K562 (cell line): Measurements from ENCODE around the gene IKBKE. TPM values are rescaled to one million over a fixed set of nuclear protein-coding genes. Genes with fewer than 3 reads are reported as not detected.

Source experiments
- ARID1B ChIP-seq: fragments of 450-650 bp; IDR thresholded peaks from 2 replicates; pipeline ENCODE4 v1.6.1; 2016; ENCODE audit warnings: antibody characterized with exemption, mild to moderate bottlenecking, inconsistent platforms
- BRD9 ChIP-seq: fragments of 450-650 bp; IDR thresholded peaks from 2 replicates; pipeline ENCODE4 v1.6.1; 2018; ENCODE audit warnings: low read depth; ENCODE audit not compliant: partially characterized antibody
- CBX1 ChIP-seq: sonication (generic); IDR thresholded peaks from 2 replicates; pipeline ENCODE4 v1.6.1; 2016; ENCODE audit warnings: antibody characterized with exemption, low read depth, mild to moderate bottlenecking
- CHD1 ChIP-seq: fragments of 200-600 bp; sonication (generic); IDR thresholded peaks from one replicate; pipeline ENCODE4 v1.6.1; 2012; ENCODE audit warnings: mild to moderate bottlenecking, moderate library complexity, low read length, inconsistent platforms
- DNMT1 ChIP-seq: fragments of 450-650 bp; IDR thresholded peaks from 2 replicates; pipeline ENCODE4 v1.6.1; 2016; ENCODE audit warnings: antibody characterized with exemption, mild to moderate bottlenecking
- EZH2 ChIP-seq: IDR thresholded peaks from 2 replicates; pipeline ENCODE4 v1.6.1; 2012; ENCODE audit warnings: low read depth, mild to moderate bottlenecking, inconsistent platforms, low read length, borderline replicate concordance
- FOSL1 ChIP-seq: fragments of 200-800 bp; sonication (Bioruptor generic); conservative IDR thresholded peaks from 2 replicates; pipeline ENCODE4 v1.6.1; 2016; ENCODE audit warnings: missing genetic modification characterization, missing compliant biosample characterization
- HEY1 ChIP-seq: fragments of 250-450 bp; sonication (Bioruptor Pico); IDR thresholded peaks from 2 replicates; pipeline ENCODE4 v1.5.0; 2020; ENCODE audit warnings: mild to moderate bottlenecking, moderate library complexity, borderline replicate concordance
- HNRNPLL ChIP-seq: fragments of 200-400 bp; formaldehyde crosslinking; IDR thresholded peaks from 2 replicates; pipeline ENCODE4 v1.6.1; 2017; ENCODE audit warnings: low read length, low read depth, mild to moderate bottlenecking; ENCODE audit not compliant: poor library complexity, severe bottlenecking
- LCOR ChIP-seq: sonication (generic); formaldehyde crosslinking; IDR thresholded peaks from 2 replicates; pipeline ENCODE4 v1.8.0; 2022; ENCODE audit warnings: mild to moderate bottlenecking, missing genetic modification reagents
- SLC30A9 ChIP-seq: fragments of 250-450 bp; sonication (Bioruptor Pico); IDR thresholded peaks from 2 replicates; pipeline ENCODE4 v1.8.0; 2022; ENCODE audit warnings: mild to moderate bottlenecking, moderate library complexity
- SMARCA5 ChIP-seq: fragments of 450-650 bp; IDR thresholded peaks from 2 replicates; pipeline ENCODE4 v1.6.1; 2016
- TAF9B ChIP-seq: fragments of 450-650 bp; IDR thresholded peaks from 2 replicates; pipeline ENCODE4 v1.6.1; 2018; ENCODE audit warnings: mild to moderate bottlenecking; ENCODE audit not compliant: partially characterized antibody
- TOE1 ChIP-seq, 2 experiments: fragments of 450-650 bp in 1 of 2; sonication (generic) in 1 of 2; formaldehyde crosslinking in 1 of 2; IDR thresholded peaks; 2 replicates each; pipeline versions ENCODE4 v1.7.1 to v1.8.0; 2016 to 2022; ENCODE audit warnings: borderline replicate concordance in 2 of 2, mild to moderate bottlenecking in 2 of 2, antibody characterized with exemption in 1 of 2, inconsistent platforms in 1 of 2, low read depth in 1 of 2, missing genetic modification reagents in 1 of 2, moderate library complexity in 1 of 2
- YY1 ChIP-seq, 3 experiments: IDR thresholded peaks; 2 replicates each; pipeline ENCODE4 v1.6.1; 2011; ENCODE audit warnings: low read length in 2 of 3, mild to moderate bottlenecking in 2 of 3, moderate library complexity in 2 of 3, borderline replicate concordance in 1 of 3, control low read depth in 1 of 3, low read depth in 1 of 3; ENCODE audit not compliant: insufficient read depth in 3 of 3, insufficient replicate concordance in 2 of 3, control insufficient read depth in 1 of 3, insufficient read length in 1 of 3; ENCODE audit errors: extremely low read depth in 1 of 3
- ZNF57 ChIP-seq: fragments of 450-650 bp; formaldehyde crosslinking; IDR thresholded peaks from 2 replicates; pipeline ENCODE4 v1.4.0; 2020; ENCODE audit warnings: mild to moderate bottlenecking, moderate library complexity
- ZNF589 ChIP-seq: fragments of 200-800 bp; sonication (Bioruptor generic); IDR thresholded peaks from 2 replicates; pipeline ENCODE4 v1.6.1; 2016; ENCODE audit warnings: low read depth, missing genetic modification characterization, missing compliant biosample characterization
- ZNF75A ChIP-seq: fragments of 450-650 bp; formaldehyde crosslinking; IDR thresholded peaks from 2 replicates; pipeline ENCODE4 v1.4.0; 2020; ENCODE audit warnings: mild to moderate bottlenecking
- ZNF766 ChIP-seq: fragments of 200-800 bp; sonication (Bioruptor generic); conservative IDR thresholded peaks from 2 replicates; pipeline ENCODE4 v1.6.1; 2016; ENCODE audit warnings: missing genetic modification characterization, missing compliant biosample characterization
- ZNF77 ChIP-seq: fragments of 250-450 bp; sonication (Bioruptor Pico); IDR thresholded peaks from 2 replicates; pipeline ENCODE4 v1.5.0; 2020
- polyA plus RNA-seq, 8 experiments: library from polyadenylated mRNA; depleted of rRNA in 4 of 8; stranded (reverse) in 5 of 8; unstranded in 3 of 8; fragments of >200 nt; fragmentation: Nextera tagmentation in 2 of 8; fragmentation: Illumina TruSeq in 1 of 8; extraction: Ambion mirVana in 2 of 8; extraction: Trizol in 1 of 8; gene quantifications; 2 replicates each; pipeline versions ENCODE4 v1.2.1 to v1.2.3, GENCODE V29; 2011 to 2014; ENCODE audit warnings: inconsistent platforms in 1 of 8, missing spikeins in 1 of 8
- total RNA-seq, 7 experiments: library from RNA; depleted of rRNA in 6 of 7; stranded (reverse); fragments of >200 nt in 6 of 7; fragmentation: Illumina TruSeq in 2 of 7; extraction: Trizol in 2 of 7; gene quantifications; 2 replicates each; pipeline versions ENCODE4 v1.2.1 to v1.2.3, GENCODE V29; 2011 to 2021; ENCODE audit warnings: low replicate concordance in 1 of 7
- TF ChIP-seq, protein P1 (sequence below): fragments of 450-650 bp; formaldehyde crosslinking; conservative IDR thresholded peaks from 2 replicates; pipeline ENCODE4 v1.4.0; 2022; ENCODE audit warnings: mild to moderate bottlenecking, missing genetic modification characterization
- TF ChIP-seq, protein P2 (sequence below), 2 experiments: fragments of 450-650 bp in 1 of 2; IDR thresholded peaks; 2 replicates each; pipeline ENCODE4 v1.6.1; 2011 to 2017; ENCODE audit warnings: low read depth in 2 of 2, antibody characterized with exemption in 1 of 2, borderline replicate concordance in 1 of 2, low read length in 1 of 2, mild to moderate bottlenecking in 1 of 2, mixed read lengths in 1 of 2; ENCODE audit not compliant: control insufficient read depth in 1 of 2
- TF ChIP-seq, protein P3 (sequence below): sonication (generic); formaldehyde crosslinking; IDR thresholded peaks from 2 replicates; pipeline ENCODE4 v1.8.1; 2023; ENCODE audit warnings: mild to moderate bottlenecking, missing genetic modification reagents

The IKBKE gene
- total and polyA plus RNA-seq, 9 of the 15 experiments (the other 6 are each of a cell fraction or from before 2014, with no cell fraction given) = 2.3 to 9.0 (median 4.8) TPM

DNA sequence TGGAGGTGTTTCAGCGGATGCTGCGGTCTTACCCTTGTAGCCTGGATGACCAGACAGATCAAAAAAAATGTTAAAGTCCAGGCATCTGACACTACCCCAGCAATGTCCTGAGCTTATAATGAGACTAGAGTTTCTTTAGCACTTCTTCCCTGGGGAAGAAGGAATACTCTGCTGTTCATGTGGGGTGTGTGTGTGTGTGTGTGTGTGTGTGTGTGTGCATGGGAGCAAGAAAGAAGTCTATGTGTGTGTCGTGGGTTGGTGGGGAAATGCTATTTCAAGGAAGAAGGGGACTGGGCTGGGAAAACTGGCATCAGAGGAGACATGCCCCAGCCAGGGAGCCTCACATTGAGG is 34.1 kb downstream of the IKBKE start (continued):
- TF ChIP-seq, protein P1, sequence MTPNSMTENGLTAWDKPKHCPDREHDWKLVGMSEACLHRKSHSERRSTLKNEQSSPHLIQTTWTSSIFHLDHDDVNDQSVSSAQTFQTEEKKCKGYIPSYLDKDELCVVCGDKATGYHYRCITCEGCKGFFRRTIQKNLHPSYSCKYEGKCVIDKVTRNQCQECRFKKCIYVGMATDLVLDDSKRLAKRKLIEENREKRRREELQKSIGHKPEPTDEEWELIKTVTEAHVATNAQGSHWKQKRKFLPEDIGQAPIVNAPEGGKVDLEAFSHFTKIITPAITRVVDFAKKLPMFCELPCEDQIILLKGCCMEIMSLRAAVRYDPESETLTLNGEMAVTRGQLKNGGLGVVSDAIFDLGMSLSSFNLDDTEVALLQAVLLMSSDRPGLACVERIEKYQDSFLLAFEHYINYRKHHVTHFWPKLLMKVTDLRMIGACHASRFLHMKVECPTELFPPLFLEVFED (CRISPR knock-in tag) = peak; percentile 48; the same call in 1 of the 2 replicates
- TF ChIP-seq TAF9B (no peak), TOE1 (IDR thresholded peaks at IDR 0.05; ENCODE audit: borderline replicate concordance) (0 out of 2 replicates have a peak, but pooled peaks have one; percentile 32), TOE1 (CRISPR knock-in tag; IDR thresholded peaks at IDR 0.05; ENCODE audit: borderline replicate concordance, low read depth) (peak; percentile 66; the same call in 1 of the 2 replicates), HEY1 (no peak), LCOR (CRISPR knock-in tag) (0 out of 2 replicates have a peak, but pooled peaks have one; percentile 2), SLC30A9 (no peak), CHD1 (no peak), EZH2 (no peak), HNRNPLL (no peak), BRD9 (no peak), ZNF589 (CRISPR knock-in tag) (no peak), ZNF77 (CRISPR knock-in tag) (no peak), SMARCA5 (peak; percentile 71; the same call in 1 of the 2 replicates), ZNF75A (CRISPR knock-in tag) (no peak), CBX1 (0 out of 2 replicates have a peak, but pooled peaks have one; percentile 6), ARID1B (peak; percentile 45; the same call in 1 of the 2 replicates), YY1 (IDR thresholded peaks at IDR 0.05; ENCODE audit: borderline replicate concordance in 1 of 3, control insufficient read depth in 1 of 3, extremely low read depth in 1 of 3, insufficient read depth in 3 of 3, insufficient read length in 1 of 3, insufficient replicate concordance in 2 of 3, low read depth in 1 of 3, low read length in 2 of 3) (no peak), ZNF57 (CRISPR knock-in tag) (no peak), FOSL1 (tag) (peak; percentile 79; the same call in 1 of the 2 replicates), DNMT1 (no peak), ZNF766 (no peak)
- TF ChIP-seq, protein P2, sequence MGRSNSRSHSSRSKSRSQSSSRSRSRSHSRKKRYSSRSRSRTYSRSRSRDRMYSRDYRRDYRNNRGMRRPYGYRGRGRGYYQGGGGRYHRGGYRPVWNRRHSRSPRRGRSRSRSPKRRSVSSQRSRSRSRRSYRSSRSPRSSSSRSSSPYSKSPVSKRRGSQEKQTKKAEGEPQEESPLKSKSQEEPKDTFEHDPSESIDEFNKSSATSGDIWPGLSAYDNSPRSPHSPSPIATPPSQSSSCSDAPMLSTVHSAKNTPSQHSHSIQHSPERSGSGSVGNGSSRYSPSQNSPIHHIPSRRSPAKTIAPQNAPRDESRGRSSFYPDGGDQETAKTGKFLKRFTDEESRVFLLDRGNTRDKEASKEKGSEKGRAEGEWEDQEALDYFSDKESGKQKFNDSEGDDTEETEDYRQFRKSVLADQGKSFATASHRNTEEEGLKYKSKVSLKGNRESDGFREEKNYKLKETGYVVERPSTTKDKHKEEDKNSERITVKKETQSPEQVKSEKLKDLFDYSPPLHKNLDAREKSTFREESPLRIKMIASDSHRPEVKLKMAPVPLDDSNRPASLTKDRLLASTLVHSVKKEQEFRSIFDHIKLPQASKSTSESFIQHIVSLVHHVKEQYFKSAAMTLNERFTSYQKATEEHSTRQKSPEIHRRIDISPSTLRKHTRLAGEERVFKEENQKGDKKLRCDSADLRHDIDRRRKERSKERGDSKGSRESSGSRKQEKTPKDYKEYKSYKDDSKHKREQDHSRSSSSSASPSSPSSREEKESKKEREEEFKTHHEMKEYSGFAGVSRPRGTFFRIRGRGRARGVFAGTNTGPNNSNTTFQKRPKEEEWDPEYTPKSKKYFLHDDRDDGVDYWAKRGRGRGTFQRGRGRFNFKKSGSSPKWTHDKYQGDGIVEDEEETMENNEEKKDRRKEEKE (IDR thresholded peaks at IDR 0.05; ENCODE audit: borderline replicate concordance in 1 of 2, control insufficient read depth in 1 of 2, low read depth in 2 of 2, low read length in 1 of 2) = no peak
- TF ChIP-seq, protein P3, sequence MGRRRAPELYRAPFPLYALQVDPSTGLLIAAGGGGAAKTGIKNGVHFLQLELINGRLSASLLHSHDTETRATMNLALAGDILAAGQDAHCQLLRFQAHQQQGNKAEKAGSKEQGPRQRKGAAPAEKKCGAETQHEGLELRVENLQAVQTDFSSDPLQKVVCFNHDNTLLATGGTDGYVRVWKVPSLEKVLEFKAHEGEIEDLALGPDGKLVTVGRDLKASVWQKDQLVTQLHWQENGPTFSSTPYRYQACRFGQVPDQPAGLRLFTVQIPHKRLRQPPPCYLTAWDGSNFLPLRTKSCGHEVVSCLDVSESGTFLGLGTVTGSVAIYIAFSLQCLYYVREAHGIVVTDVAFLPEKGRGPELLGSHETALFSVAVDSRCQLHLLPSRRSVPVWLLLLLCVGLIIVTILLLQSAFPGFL (CRISPR knock-in tag) = no peak
